Stimulated activated CD8-positive, alpha-beta memory T cell treated with anti-CD3 and anti-CD28 coated beads, Interleukin-12 subunit alpha, Interleukin-12 subunit beta, amount 100 ng/mL, for 4 hours (primary cell): ENCODE results near the gene TJP2.

Experiments used
- DNase-seq: peaks from one replicate; pipeline ENCODE4 v3.0.0-alpha.2; 2020; ENCODE audit warnings: low read depth

Gene TJP2

GRCh38 chr9:69191231-69191630 is 17.2 kb downstream of the TJP2 start:
- no peak for DNase-seq

GRCh38 chr9:69192214-69192613 is 18.1 kb downstream of the TJP2 start:
- no peak for DNase-seq

- no peak for DNase-seq
Measured at GRCh38 chr9:69193685-69194032, 19.6 kb downstream of the TJP2 start.

- DNase-seq: no peak
Measured at GRCh38 chr9:69194702-69195418, 20.8 kb downstream of the TJP2 start.

GRCh38 chr9:69195668-69196067 is 21.6 kb downstream of the TJP2 start:
- DNase-seq: no peak

GRCh38 chr9:69197687-69198086 is 23.6 kb downstream of the TJP2 start:
- DNase-seq: no peak

- DNase-seq: no peak
Measured at GRCh38 chr9:69198521-69199220, 24.6 kb downstream of the TJP2 start.

GRCh38 chr9:69199769-69200470 is 25.8 kb downstream of the TJP2 start:
- DNase-seq: no peak

- DNase-seq: no peak
Measured at GRCh38 chr9:69202556-69202955, 28.5 kb downstream of the TJP2 start.

- DNase-seq: no peak
Measured at GRCh38 chr9:69204326-69204725, 30.2 kb downstream of the TJP2 start.

- DNase-seq: no peak
Measured at GRCh38 chr9:69204849-69205248, 30.8 kb downstream of the TJP2 start.

- DNase-seq: no peak
Measured at GRCh38 chr9:69206047-69206446, 32.0 kb downstream of the TJP2 start.

- DNase-seq: no peak
Measured at GRCh38 chr9:69207503-69207902, 33.4 kb downstream of the TJP2 start.

- no peak for DNase-seq
Measured at GRCh38 chr9:69211424-69212036, 37.5 kb downstream of the TJP2 start.

GRCh38 chr9:69213647-69214046 is 39.6 kb downstream of the TJP2 start:
- no peak for DNase-seq

- no peak for DNase-seq
Measured at GRCh38 chr9:69214939-69215338, 40.9 kb downstream of the TJP2 start.

GRCh38 chr9:69215774-69216485 is 41.9 kb downstream of the TJP2 start:
- no peak for DNase-seq

- DNase-seq: no peak
Measured at GRCh38 chr9:69218166-69218565, 44.1 kb downstream of the TJP2 start.

GRCh38 chr9:69221036-69221435 is 47.0 kb downstream of the TJP2 start:
- no peak for DNase-seq

- no peak for DNase-seq
Measured at GRCh38 chr9:69222970-69223369, 48.9 kb downstream of the TJP2 start.

GRCh38 chr9:69223605-69224004 is 49.5 kb downstream of the TJP2 start:
- DNase-seq: no peak

GRCh38 chr9:69229367-69229766 is 55.3 kb downstream of the TJP2 start:
- DNase-seq: no peak
